Trophoblast cell (in vitro differentiated cells and primary cell): ENCODE measurements around the gene RHOU.

Source experiments
- DNase-seq, 2 donors: peaks; one replicate each; pipeline ENCODE4 v3.0.0-alpha.2; 2016
- H2AFZ ChIP-seq: 2 replicates; pipeline ENCODE4 v1.6.1; 2013; ENCODE audit warnings: low read length, moderate library complexity, mild to moderate bottlenecking; ENCODE audit not compliant: insufficient read depth, poor library complexity
- H2AK5ac ChIP-seq: 2 replicates; pipeline ENCODE4 v1.6.1; 2013; ENCODE audit warnings: mild to moderate bottlenecking, low read length
- H2BK120ac ChIP-seq: 2 replicates; pipeline ENCODE4 v1.6.1; 2013; ENCODE audit warnings: low read length, mild to moderate bottlenecking, moderate library complexity; ENCODE audit not compliant: insufficient read depth, poor library complexity
- H2BK12ac ChIP-seq: 2 replicates; pipeline ENCODE4 v1.6.1; 2013; ENCODE audit warnings: mild to moderate bottlenecking, low read length, moderate library complexity
- H2BK5ac ChIP-seq: 2 replicates; pipeline ENCODE4 v1.6.1; 2013; ENCODE audit warnings: low read length, low read depth, moderate library complexity, mild to moderate bottlenecking; ENCODE audit not compliant: poor library complexity
- H3K14ac ChIP-seq: 2 replicates; pipeline ENCODE4 v1.6.1; 2013; ENCODE audit warnings: mild to moderate bottlenecking, low read length
- H3K18ac ChIP-seq: 2 replicates; pipeline ENCODE4 v1.6.1; 2013; ENCODE audit warnings: mild to moderate bottlenecking, low read length
- H3K23ac ChIP-seq: 2 replicates; pipeline ENCODE4 v1.6.1; 2013; ENCODE audit warnings: low read length
- H3K27ac ChIP-seq: 2 replicates; pipeline ENCODE4 v1.5.1; 2013; ENCODE audit warnings: low read depth, mild to moderate bottlenecking, inconsistent platforms, low read length, moderate library complexity
- H3K27me3 ChIP-seq: 2 replicates; pipeline ENCODE4 v1.6.1; 2013; ENCODE audit warnings: inconsistent platforms, mild to moderate bottlenecking, low read length, moderate library complexity; ENCODE audit not compliant: insufficient read depth
- H3K36me3 ChIP-seq, 2 experiments: 1 replicate in 1 of 2; 2 replicates in 1 of 2; pipeline ENCODE4 v1.6.1; 2013; ENCODE audit warnings: low read length in 2 of 2, mild to moderate bottlenecking in 2 of 2, moderate library complexity in 1 of 2; ENCODE audit not compliant: insufficient read depth in 2 of 2, control insufficient read depth in 1 of 2
- H3K4ac ChIP-seq: 2 replicates; pipeline ENCODE4 v1.6.1; 2013; ENCODE audit warnings: low read depth, mild to moderate bottlenecking, low read length, moderate library complexity
- H3K4me1 ChIP-seq, 2 experiments: 1 replicate in 1 of 2; 2 replicates in 1 of 2; pipeline ENCODE4 v1.6.1; 2013; ENCODE audit warnings: low read length in 2 of 2, mild to moderate bottlenecking in 2 of 2, moderate library complexity in 1 of 2; ENCODE audit not compliant: insufficient read depth in 2 of 2, control insufficient read depth in 1 of 2
- H3K4me2 ChIP-seq: 2 replicates; pipeline ENCODE4 v1.6.1; 2013; ENCODE audit warnings: inconsistent platforms, mild to moderate bottlenecking, low read length, moderate library complexity
- H3K4me3 ChIP-seq: 2 replicates; pipeline ENCODE4 v1.5.1; 2013; ENCODE audit warnings: mild to moderate bottlenecking, low read depth, low read length, inconsistent platforms
- H3K79me1 ChIP-seq: one replicate; pipeline ENCODE4 v1.6.1; 2013; ENCODE audit warnings: low read length
- H3K79me2 ChIP-seq: 2 replicates; pipeline ENCODE4 v1.6.1; 2013; ENCODE audit warnings: low read length, mild to moderate bottlenecking; ENCODE audit not compliant: control insufficient read depth, insufficient read depth, poor library complexity
- H3K9ac ChIP-seq: 2 replicates; pipeline ENCODE4 v1.6.1; 2013; ENCODE audit warnings: mild to moderate bottlenecking, low read length
- H3K9me3 ChIP-seq: 2 replicates; pipeline ENCODE4 v1.6.1; 2013; ENCODE audit warnings: low read depth, mild to moderate bottlenecking, control low read depth, inconsistent platforms, low read length; ENCODE audit not compliant: insufficient read depth
- H4K12ac ChIP-seq: 2 replicates; pipeline ENCODE4 v1.6.1; 2013; ENCODE audit warnings: low read depth, mild to moderate bottlenecking, low read length, moderate library complexity
- H4K8ac ChIP-seq: 2 replicates; pipeline ENCODE4 v1.6.1; 2013; ENCODE audit warnings: low read depth, mild to moderate bottlenecking, low read length, moderate library complexity
- H4K91ac ChIP-seq: one replicate; pipeline ENCODE4 v1.6.1; 2013; ENCODE audit warnings: low read depth, mild to moderate bottlenecking, low read length, moderate library complexity
- WGBS: extraction: QIAGEN DNeasy Blood & Tissue Kit; methylation state at CpG from one replicate; pipeline ENCODE4 v1.1.7; 2013; ENCODE audit warnings: missing lambda C conversion rate; ENCODE audit not compliant: insufficient read length, insufficient coverage; ENCODE audit errors: extremely low coverage; 5-methylcytosine and 5-hydroxymethylcytosine counted together

Gene RHOU

DNA sequence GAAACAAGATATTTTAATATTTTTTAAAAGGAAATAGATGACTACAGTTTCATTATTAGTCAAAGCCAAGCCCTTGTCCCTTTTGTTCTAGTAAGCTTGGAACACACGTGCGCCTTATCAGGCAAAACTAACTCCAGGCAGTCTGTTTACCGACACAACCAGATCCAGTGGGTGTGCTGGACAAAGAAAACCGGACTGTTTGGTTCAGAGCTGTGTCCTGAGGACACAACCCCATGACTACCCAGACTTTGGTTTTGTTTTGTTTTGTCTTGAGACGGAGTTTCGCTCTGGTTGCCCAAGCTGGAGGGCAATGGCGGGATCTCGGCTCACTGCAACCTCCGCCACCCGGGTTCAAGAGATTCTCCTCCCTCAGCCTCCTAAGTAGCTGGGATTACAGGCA, 13.9 kb upstream of the RHOU start:
- no peak overlapping the region for H3K4ac ChIP-seq
- H3K79me2 ChIP-seq, result peaks cover 2% of the 10 kb centered on the region
- no peak overlapping the region for H3K23ac ChIP-seq
- peak overlapping the region; percentile 64 for H3K27ac ChIP-seq
- H3K4me2 ChIP-seq, result no peak overlapping the region
- H2BK5ac ChIP-seq, result peak overlapping the region; percentile 53
- no peak overlapping the region for H2AFZ ChIP-seq
- WGBS, result no CpG with 5 or more reads among the region's 10 CpGs
- H3K18ac ChIP-seq, result no peak overlapping the region
- no peak overlapping the region for H3K14ac ChIP-seq
- H3K36me3 ChIP-seq, result no peaks in the 10 kb centered on the region
- H3K4me1 ChIP-seq, result peaks cover 4 to 7% of the 10 kb centered on the region in 2 experiments
- H2BK12ac ChIP-seq, result no peak overlapping the region
- no peak overlapping the region for H2AK5ac ChIP-seq
- peaks cover 7% of the 10 kb centered on the region for H3K79me1 ChIP-seq
- H3K9me3 ChIP-seq, result no peaks in the 10 kb centered on the region
- H4K91ac ChIP-seq, result peak overlapping the region; percentile 88
- H3K27me3 ChIP-seq, result no peaks in the 10 kb centered on the region
- no peak overlapping the region for H3K4me3 ChIP-seq
- H4K12ac ChIP-seq, result no peak overlapping the region
- peak; percentile 93 to 95 for DNase-seq
- peak overlapping the region; percentile 68 for H4K8ac ChIP-seq
- no peak overlapping the region for H3K9ac ChIP-seq
- peak overlapping the region; percentile 74 for H2BK120ac ChIP-seq

- H2BK120ac ChIP-seq, result no peak overlapping the region
- peak overlapping the region; percentile 0 for H2BK12ac ChIP-seq
- no peak overlapping the region for H3K27ac ChIP-seq
- H4K12ac ChIP-seq, result no peak overlapping the region
- H2AFZ ChIP-seq, result no peak overlapping the region
- H3K9ac ChIP-seq, result no peak overlapping the region
- no peak overlapping the region for H2BK5ac ChIP-seq
- H3K4me1 ChIP-seq, result peaks cover 4 to 7% of the 10 kb centered on the region in 2 experiments
- WGBS, result no CpG with 5 or more reads among the region's 6 CpGs
- no peak overlapping the region for H3K18ac ChIP-seq
- no peak overlapping the region for H2AK5ac ChIP-seq
- no peak overlapping the region for H4K91ac ChIP-seq
- H3K23ac ChIP-seq, result no peak overlapping the region
- peaks cover 2% of the 10 kb centered on the region for H3K79me2 ChIP-seq
- H3K4me3 ChIP-seq, result no peak overlapping the region
- no peak for DNase-seq
- no peaks in the 10 kb centered on the region for H3K27me3 ChIP-seq
- peak overlapping the region; percentile 10 for H3K14ac ChIP-seq
- no peak overlapping the region for H3K4me2 ChIP-seq
- H4K8ac ChIP-seq, result no peak overlapping the region
- H3K4ac ChIP-seq, result no peak overlapping the region
- no peaks in the 10 kb centered on the region for H3K36me3 ChIP-seq
- peaks cover 7% of the 10 kb centered on the region for H3K79me1 ChIP-seq
- H3K9me3 ChIP-seq, result no peaks in the 10 kb centered on the region
Measured at GRCh38 chr1:228723287-228723686, 12.0 kb upstream of the RHOU start.

DNA sequence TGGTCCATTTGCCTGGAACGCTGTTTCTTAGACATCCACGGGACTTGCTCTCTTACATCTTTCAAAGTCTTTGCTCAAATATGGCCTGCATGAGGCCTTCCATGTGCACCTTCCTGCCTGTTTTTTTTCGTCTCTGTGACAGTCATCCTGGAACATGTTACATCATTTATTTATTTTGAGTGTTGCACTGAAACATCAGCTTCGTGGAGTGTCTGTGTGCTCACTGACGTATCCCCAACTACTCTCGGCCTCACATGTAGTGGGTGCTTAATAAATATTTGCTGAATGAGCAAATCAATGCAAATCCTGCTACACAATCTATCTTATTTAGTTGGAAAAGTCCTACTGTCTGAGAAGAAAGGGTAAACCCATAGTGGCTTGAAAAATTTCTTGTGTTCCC, 11.4 kb upstream of the RHOU start:
- Histone ChIP-seq H3K4me2 (no peak overlapping the region), H3K14ac (no peak overlapping the region), H2BK5ac (no peak overlapping the region), H3K27me3 (no peaks in the 10 kb centered on the region), H2BK120ac (no peak overlapping the region), H3K23ac (no peak overlapping the region), H2AFZ (no peak overlapping the region), H2AK5ac (no peak overlapping the region), H4K8ac (no peak overlapping the region), H3K9me3 (no peaks in the 10 kb centered on the region), H3K4me3 (no peak overlapping the region), H3K36me3 (no peaks in the 10 kb centered on the region), H3K4me1 (peaks cover 4 to 7% of the 10 kb centered on the region in 2 experiments), H3K9ac (no peak overlapping the region), H3K27ac (no peak overlapping the region), H4K12ac (no peak overlapping the region), H3K4ac (no peak overlapping the region), H3K79me2 (peaks cover 2% of the 10 kb centered on the region), H2BK12ac (no peak overlapping the region), H4K91ac (no peak overlapping the region), H3K18ac (no peak overlapping the region), H3K79me1 (peaks cover 5% of the 10 kb centered on the region)
- no CpG with 5 or more reads among the region's 6 CpGs for WGBS
- no peak for DNase-seq

DNA sequence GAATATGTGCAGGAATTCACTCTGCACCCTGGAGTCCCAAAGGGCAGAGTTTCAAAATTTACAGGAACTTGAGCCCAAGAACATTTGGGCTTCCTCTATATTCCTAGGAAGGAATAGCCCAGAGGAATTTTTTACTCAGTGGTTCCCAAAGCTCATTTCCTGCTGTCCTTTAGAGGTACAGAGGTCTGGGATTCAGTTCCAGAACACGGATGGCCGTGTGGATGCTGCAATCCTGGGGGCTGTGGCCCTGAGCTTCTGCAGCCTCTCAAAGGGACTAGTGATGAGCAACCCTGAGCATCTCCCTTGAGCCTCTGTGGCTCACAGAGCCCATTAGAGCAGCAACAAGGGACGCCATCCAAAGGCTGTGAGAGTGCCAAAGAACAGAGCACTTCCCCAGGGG, 10.1 kb upstream of the RHOU start:
- H3K9ac ChIP-seq, result no peak overlapping the region
- no peak overlapping the region for H3K14ac ChIP-seq
- no peak for DNase-seq
- H3K23ac ChIP-seq, result no peak overlapping the region
- no peak overlapping the region for H3K27ac ChIP-seq
- H2BK5ac ChIP-seq, result no peak overlapping the region
- peak overlapping the region; percentile 1 for H4K8ac ChIP-seq
- H2AFZ ChIP-seq, result no peak overlapping the region
- peaks cover 2% of the 10 kb centered on the region for H3K79me2 ChIP-seq
- no peak overlapping the region for H4K91ac ChIP-seq
- no peaks in the 10 kb centered on the region for H3K9me3 ChIP-seq
- peak overlapping the region; percentile 4 for H2AK5ac ChIP-seq
- WGBS, result no CpG with 5 or more reads among the region's 3 CpGs
- H3K36me3 ChIP-seq, result no peaks in the 10 kb centered on the region
- peaks cover 5% of the 10 kb centered on the region for H3K79me1 ChIP-seq
- no peak overlapping the region for H3K4me3 ChIP-seq
- H3K18ac ChIP-seq, result no peak overlapping the region
- no peak overlapping the region for H3K4ac ChIP-seq
- no peaks in the 10 kb centered on the region for H3K27me3 ChIP-seq
- H2BK12ac ChIP-seq, result no peak overlapping the region
- H3K4me2 ChIP-seq, result no peak overlapping the region
- H3K4me1 ChIP-seq, result peaks cover 4 to 7% of the 10 kb centered on the region in 2 experiments
- no peak overlapping the region for H4K12ac ChIP-seq
- no peak overlapping the region for H2BK120ac ChIP-seq
